IMR-90 (cell line): ENCODE results near the gene PRELID3B. TPM values are rescaled to one million over a fixed set of nuclear protein-coding genes. Genes with fewer than 3 reads are reported as not detected.

Source experiments
- ATAC-seq: fragments of 200-7000 bp; cut with Tn5 transposase; 2 replicates; pipeline ENCODE4 v1.9.1; 2020; ENCODE audit warnings: low read depth, mild to moderate bottlenecking, moderate library complexity
- BruUV-seq: library from RNA; stranded (reverse); fragments of 400-500 nt; replicated peaks from 2 replicates; lab custom pipeline; 2021; lab: Mats Ljungman, UMichigan
- CTCF ChIA-PET: fragments of 300-600 bp; formaldehyde crosslinking; extraction: SDS; loops from one replicate; lab custom pipeline; 2021; ENCODE audit warnings: antibody characterized with exemption; lab: Yijun Ruan, JAX
- POLR2A ChIA-PET: fragments of 300-600 bp; sonication (Branson Sonifier 250); formaldehyde crosslinking; loops from one replicate; lab custom pipeline; 2022; ENCODE audit warnings: antibody characterized with exemption; ENCODE audit not compliant: unreplicated experiment; lab: Charles Lee
- DNase-seq: peaks from one replicate; pipeline ENCODE4 v3.0.0; 2013
- H2AFZ ChIP-seq: replicated peaks from 2 replicates; pipeline ENCODE3; 2013; ENCODE audit warnings: low read length, mild to moderate bottlenecking; ENCODE audit not compliant: poor library complexity
- H2AK5ac ChIP-seq: 2 replicates; pipeline ENCODE4 v1.6.1; 2013; ENCODE audit warnings: low read depth, low read length, inconsistent platforms
- H2AK9ac ChIP-seq: replicated peaks from 2 replicates; pipeline ENCODE3; 2013; ENCODE audit warnings: mild to moderate bottlenecking, low read depth, low read length, moderate library complexity; ENCODE audit not compliant: poor library complexity
- H2BK120ac ChIP-seq: 2 replicates; pipeline ENCODE4 v1.6.1; 2013; ENCODE audit warnings: low read depth, low read length, inconsistent platforms
- H2BK15ac ChIP-seq: 3 replicates; pipeline ENCODE4 v1.6.1; 2013; ENCODE audit warnings: low read depth, low read length, inconsistent platforms
- H2BK20ac ChIP-seq: 2 replicates; pipeline ENCODE4 v1.6.1; 2013; ENCODE audit warnings: low read depth, mild to moderate bottlenecking, inconsistent platforms, low read length, moderate library complexity
- H2BK5ac ChIP-seq: 2 replicates; pipeline ENCODE4 v1.6.1; 2013; ENCODE audit warnings: mild to moderate bottlenecking, low read depth, low read length, inconsistent platforms; ENCODE audit not compliant: poor library complexity, severe bottlenecking
- H3K14ac ChIP-seq: replicated peaks from 2 replicates; pipeline ENCODE4 v1.6.1; 2013; ENCODE audit warnings: low read depth, low read length, inconsistent platforms
- H3K18ac ChIP-seq: 2 replicates; pipeline ENCODE4 v1.6.1; 2013; ENCODE audit warnings: low read depth, low read length, control low read depth
- H3K23ac ChIP-seq: 2 replicates; pipeline ENCODE4 v1.6.1; 2013; ENCODE audit warnings: low read depth, low read length, inconsistent platforms
- H3K27ac ChIP-seq: 2 replicates; pipeline ENCODE4 v1.5.1; 2013; ENCODE audit warnings: mild to moderate bottlenecking, control low read depth, low read length; ENCODE audit not compliant: insufficient read depth
- H3K27me3 ChIP-seq: 2 replicates; pipeline ENCODE4 v1.6.1; 2013; ENCODE audit warnings: low read length; ENCODE audit not compliant: control insufficient read depth, insufficient read depth
- H3K36me3 ChIP-seq: 2 replicates; pipeline ENCODE4 v1.6.1; 2013; ENCODE audit warnings: low read length, mixed read lengths; ENCODE audit not compliant: control insufficient read depth, insufficient read depth
- H3K4ac ChIP-seq: 2 replicates; pipeline ENCODE4 v1.6.1; 2013; ENCODE audit warnings: low read depth, low read length, inconsistent platforms
- H3K4me1 ChIP-seq: 2 replicates; pipeline ENCODE4 v1.6.1; 2013; ENCODE audit warnings: low read length, mixed read lengths; ENCODE audit not compliant: control insufficient read depth, insufficient read depth
- H3K4me2 ChIP-seq: 2 replicates; pipeline ENCODE4 v1.6.1; 2013; ENCODE audit warnings: low read depth, mild to moderate bottlenecking, control low read depth, low read length, moderate library complexity
- H3K4me3 ChIP-seq: 2 replicates; pipeline ENCODE4 v1.5.1; 2013; ENCODE audit warnings: low read depth, mild to moderate bottlenecking, control low read depth, low read length, moderate library complexity; ENCODE audit not compliant: insufficient read depth
- H3K56ac ChIP-seq: 2 replicates; pipeline ENCODE4 v1.6.1; 2013; ENCODE audit warnings: low read length, inconsistent platforms; ENCODE audit not compliant: insufficient read depth; ENCODE audit errors: extremely low read depth
- H3K79me1 ChIP-seq, 2 experiments: 2 replicates each; pipeline ENCODE4 v1.6.1; 2013; ENCODE audit warnings: low read length in 2 of 2, inconsistent platforms in 1 of 2, low read depth in 1 of 2
- H3K9ac ChIP-seq: 2 replicates; pipeline ENCODE4 v1.6.1; 2013; ENCODE audit warnings: low read depth, low read length, control low read depth
- H3K9me1 ChIP-seq: 2 replicates; pipeline ENCODE4 v1.6.1; 2013; ENCODE audit warnings: low read length, inconsistent platforms; ENCODE audit not compliant: insufficient read depth
- H3K9me3 ChIP-seq: 2 replicates; pipeline ENCODE4 v1.6.1; 2013; ENCODE audit warnings: low read length; ENCODE audit not compliant: control insufficient read depth, insufficient read depth
- H4K20me1 ChIP-seq: 2 replicates; pipeline ENCODE4 v1.6.1; 2013; ENCODE audit warnings: low read length, inconsistent platforms; ENCODE audit not compliant: insufficient read depth
- H4K5ac ChIP-seq: 2 replicates; pipeline ENCODE4 v1.6.1; 2013; ENCODE audit warnings: mild to moderate bottlenecking, low read depth, low read length, control low read depth
- H4K8ac ChIP-seq, 2 experiments: 2 replicates each; pipeline ENCODE4 v1.6.1; 2013; ENCODE audit warnings: low read depth in 2 of 2, low read length in 2 of 2, control low read depth in 1 of 2, inconsistent platforms in 1 of 2
- H4K91ac ChIP-seq: 2 replicates; pipeline ENCODE4 v1.6.1; 2013; ENCODE audit warnings: low read depth, low read length, inconsistent platforms; ENCODE audit not compliant: insufficient read depth
- CEBPB ChIP-seq: IDR thresholded peaks from 2 replicates; pipeline ENCODE4 v1.6.1; 2012; ENCODE audit warnings: low read depth, low read length, improper control_type of control experiment
- CHD1 ChIP-seq: IDR thresholded peaks from 2 replicates; pipeline ENCODE4 v1.6.1; 2012; ENCODE audit warnings: low read depth, low read length, improper control_type of control experiment
- CTCF ChIP-seq: conservative IDR thresholded peaks from 2 replicates; pipeline ENCODE4 v1.5.1; 2012; ENCODE audit warnings: mild to moderate bottlenecking, low read depth, low read length, improper control_type of control experiment
- ELK1 ChIP-seq: fragments of 150-350 bp; IDR thresholded peaks from 2 replicates; pipeline ENCODE4 v1.6.1; 2016; ENCODE audit warnings: low read depth, mild to moderate bottlenecking, low read length, moderate library complexity, borderline replicate concordance
- NFE2L2 ChIP-seq: fragments of 150-350 bp; IDR thresholded peaks from 2 replicates; pipeline ENCODE4 v1.6.1; 2016; ENCODE audit warnings: low read depth, mild to moderate bottlenecking, low read length
- POLR2A ChIP-seq: IDR thresholded peaks from 2 replicates; pipeline ENCODE4 v1.6.1; 2012; ENCODE audit warnings: mild to moderate bottlenecking, low read depth, low read length
- WGBS, 2 experiments: methylation state at CpG; one replicate each; pipeline versions ENCODE4 v1.1.5 to v1.1.7; 2013; ENCODE audit warnings: missing lambda C conversion rate in 2 of 2; ENCODE audit not compliant: insufficient read length in 1 of 2; ENCODE audit errors: extremely low coverage in 2 of 2; 5-methylcytosine and 5-hydroxymethylcytosine counted together
- dilution Hi-C: fragments of 300-500 bp; cut with HindIII; formaldehyde crosslinking; loops from one replicate; pipeline ENCODE4 v1.14.3; 2018; ENCODE audit warnings: low sequenced_read_pairs; ENCODE audit not compliant: unreplicated experiment
- in situ Hi-C: fragments of 300-500 bp; cut with MboI; formaldehyde crosslinking; loops from 3 replicates; pipeline ENCODE4 v1.14.3; 2019; ENCODE audit warnings: low sequenced_read_pairs, inconsistent platforms, mixed read lengths
- intact Hi-C: fragments of 100-400 bp; cut with micrococcal nuclease; formaldehyde crosslinking; loops from 2 replicates; pipeline ENCODE4 v1.10.0; 2022
- polyA plus RNA-seq, 3 experiments: library from polyadenylated mRNA; depleted of rRNA; stranded (reverse); fragments of >200 nt; gene quantifications; 2 replicates each; pipeline ENCODE4 v1.2.3, GENCODE V29; 2012; ENCODE audit warnings: low replicate concordance in 1 of 3
- total RNA-seq: library from RNA; depleted of rRNA; stranded (reverse); fragments of >200 nt; gene quantifications from 2 replicates; pipeline ENCODE4 v1.2.3, GENCODE V29; 2012

Gene PRELID3B
- total and polyA plus RNA-seq, 2 of the 4 experiments (the other 2 are of a cell fraction): 24.8 to 41.9 TPM

GRCh38 chr20:59064214-59064722, 21.7 kb upstream of the PRELID3B start:
- no peaks in the 10 kb centered on the region for H3K9me3 ChIP-seq
- H2AK5ac ChIP-seq: no peak overlapping the region
- ChIA-PET POLR2A (no interaction called here), CTCF (interaction anchor here (1.3 kb wide), 1 partner anchor 23 kb away, joined by 3 read pairs; no protein-coding TSS in a partner anchor)
- H4K91ac ChIP-seq: no peak overlapping the region
- peak overlapping the region in 1 of 2 experiments; percentile 36; a peak in 1 of 4 replicates for H4K8ac ChIP-seq
- in situ Hi-C loops (no loop called here), dilution Hi-C loops (no loop called here), intact Hi-C loops (no loop called here)
- no peak overlapping the region; the same call in 1 of the 2 replicates for H4K5ac ChIP-seq
- H3K27me3 ChIP-seq: peaks cover 8% of the 10 kb centered on the region
- no peak overlapping the region for H2BK20ac ChIP-seq
- DNase-seq: no peak
- H3K56ac ChIP-seq: no peak overlapping the region
- no peaks in the 10 kb centered on the region for H3K9me1 ChIP-seq
- peak overlapping the region; percentile 37 for H3K4me2 ChIP-seq
- H3K79me1 ChIP-seq: no peaks in the 10 kb centered on the region
- no peaks in the 10 kb centered on the region for H4K20me1 ChIP-seq
- WGBS, 2 experiments: no CpG with 5 or more reads among the region's 4 CpGs
- H3K9ac ChIP-seq: peak overlapping the region; percentile 39; the same call in 1 of the 2 replicates
- no peak overlapping the region for H3K23ac ChIP-seq
- no peak for TF ChIP-seq ELK1
- no peak for TF ChIP-seq CHD1
- no peak for TF ChIP-seq POLR2A
- TF ChIP-seq NFE2L2: no peak
- no peak for TF ChIP-seq CTCF
- no peak for TF ChIP-seq CEBPB
- no peak overlapping the region for H3K4ac ChIP-seq
- peak overlapping the region; percentile 68 for H3K18ac ChIP-seq
- no peak overlapping the region for H2BK120ac ChIP-seq
- H2AK9ac ChIP-seq: no peak overlapping the region
- peak overlapping the region; percentile 74 for H2AFZ ChIP-seq
- ATAC-seq: peak; percentile 35
- H3K36me3 ChIP-seq: no peaks in the 10 kb centered on the region
- BruUV-seq: no TSS peak
- H2BK15ac ChIP-seq: no peak overlapping the region
- peaks cover 2% of the 10 kb centered on the region; the same call in 1 of the 2 replicates for H3K4me1 ChIP-seq
- H3K4me3 ChIP-seq: no peak overlapping the region
- H3K27ac ChIP-seq: no peak overlapping the region
- no peak overlapping the region for H2BK5ac ChIP-seq
- no peak overlapping the region for H3K14ac ChIP-seq
